HUES64 (cell line): ENCODE data around the gene ENDOU.
"Not testable (repeated sequence)": the region's sequence is repeated elsewhere in the genome, so short reads cannot be mapped to it uniquely, and the experiment has no call there.

ENCODE experiments used
- H3K27ac ChIP-seq: 2 replicates; pipeline ENCODE4 v1.7.0; 2013; ENCODE audit warnings: low read depth, low read length, inconsistent platforms
- H3K27me3 ChIP-seq: 2 replicates; pipeline ENCODE4 v1.6.1; 2013; ENCODE audit warnings: mild to moderate bottlenecking, low read length; ENCODE audit not compliant: insufficient read depth
- H3K36me3 ChIP-seq: 2 replicates; pipeline ENCODE4 v1.6.1; 2013; ENCODE audit warnings: mild to moderate bottlenecking, low read length; ENCODE audit not compliant: insufficient read depth
- H3K4me1 ChIP-seq: 2 replicates; pipeline ENCODE4 v1.6.1; 2013; ENCODE audit warnings: mild to moderate bottlenecking, low read length, moderate library complexity; ENCODE audit not compliant: insufficient read depth
- H3K4me3 ChIP-seq: 2 replicates; pipeline ENCODE4 v1.5.1; 2013; ENCODE audit warnings: mild to moderate bottlenecking, low read length, moderate library complexity
- H3K9ac ChIP-seq: 2 replicates; pipeline ENCODE4 v1.6.1; 2013; ENCODE audit warnings: mild to moderate bottlenecking, low read depth, low read length
- H3K9me3 ChIP-seq: 2 replicates; pipeline ENCODE4 v1.6.1; 2013; ENCODE audit warnings: low read depth, low read length; ENCODE audit not compliant: insufficient read depth
- WGBS: fragments of 150-250, 120-280 bp; methylation state at CpG from one replicate; pipeline ENCODE4 v1.1.7; 2013; ENCODE audit warnings: missing lambda C conversion rate; 5-methylcytosine and 5-hydroxymethylcytosine counted together

ENDOU gene

DNA sequence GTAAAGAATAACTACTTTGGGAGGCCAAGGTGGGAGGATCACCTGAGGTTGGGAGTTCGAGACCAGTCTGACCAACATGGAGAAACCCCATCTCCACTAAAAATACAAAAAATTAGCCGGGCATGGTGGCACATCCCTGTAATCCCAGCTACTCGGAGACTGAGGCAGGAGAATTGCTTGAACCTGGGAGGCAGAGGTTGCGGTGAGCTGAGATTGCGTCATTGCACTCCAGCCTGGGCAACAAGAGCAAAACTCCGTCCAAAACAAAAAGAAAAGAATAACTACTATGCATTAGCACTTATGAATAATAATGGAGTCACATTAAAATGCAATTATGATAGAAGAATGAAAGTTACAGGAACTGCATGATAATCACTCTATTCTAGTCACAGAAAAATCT is 57.4 kb downstream of the ENDOU start:
- not testable (repeated sequence) for H3K27ac ChIP-seq, H3K9me3 ChIP-seq, H3K9ac ChIP-seq, H3K27me3 ChIP-seq, H3K4me3 ChIP-seq, H3K4me1 ChIP-seq
- 96% methylated on average over 5 of the region's 6 CpGs for WGBS
- H3K36me3 ChIP-seq, result peaks cover 88% of the 10 kb centered on the region
